ENCODE results near the gene WNT8A.

WNT8A gene

DNA sequence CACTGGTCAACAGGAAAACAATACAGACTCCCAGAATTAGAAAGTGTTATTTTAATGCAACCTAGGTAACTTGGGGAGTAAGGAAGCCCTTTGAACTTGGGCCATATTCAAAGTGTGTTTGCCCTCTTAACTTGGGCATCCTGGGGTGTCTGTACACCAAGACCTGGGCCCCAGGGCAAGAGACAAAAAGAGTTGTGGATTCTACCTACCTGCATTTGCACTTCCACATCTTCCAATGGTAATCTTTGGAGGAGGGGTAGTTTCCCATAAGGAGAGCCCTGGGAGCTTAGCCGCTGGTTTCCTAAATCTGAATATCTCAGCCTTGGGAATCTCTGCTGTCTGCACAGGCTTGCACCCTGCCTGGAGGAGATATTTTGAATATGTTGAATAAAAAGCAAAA, 8.5 kb downstream of the WNT8A start:
- TF ChIP-seq ZNF24 (tag by site-specific recombination; IDR thresholded peaks at IDR 0.05) (no peak), ZNF658 (tag by site-specific recombination; IDR thresholded peaks at IDR 0.05) (no peak), ZNF544 (tag by site-specific recombination; IDR thresholded peaks at IDR 0.05) (no peak), ZNF423 (tag by site-specific recombination; IDR thresholded peaks at IDR 0.05) (no peak), ZIC2 (tag by site-specific recombination; IDR thresholded peaks at IDR 0.05) (no peak), MEIS1 (CRISPR knock-in tag; IDR thresholded peaks at IDR 0.05; ENCODE audit: borderline replicate concordance) (no peak), ZNF19 (tag by site-specific recombination; IDR thresholded peaks at IDR 0.05; ENCODE audit: low read depth) (no peak), ZNF501 (tag by site-specific recombination; IDR thresholded peaks at IDR 0.05) (no peak)
- TF ChIP-seq, protein P1, sequence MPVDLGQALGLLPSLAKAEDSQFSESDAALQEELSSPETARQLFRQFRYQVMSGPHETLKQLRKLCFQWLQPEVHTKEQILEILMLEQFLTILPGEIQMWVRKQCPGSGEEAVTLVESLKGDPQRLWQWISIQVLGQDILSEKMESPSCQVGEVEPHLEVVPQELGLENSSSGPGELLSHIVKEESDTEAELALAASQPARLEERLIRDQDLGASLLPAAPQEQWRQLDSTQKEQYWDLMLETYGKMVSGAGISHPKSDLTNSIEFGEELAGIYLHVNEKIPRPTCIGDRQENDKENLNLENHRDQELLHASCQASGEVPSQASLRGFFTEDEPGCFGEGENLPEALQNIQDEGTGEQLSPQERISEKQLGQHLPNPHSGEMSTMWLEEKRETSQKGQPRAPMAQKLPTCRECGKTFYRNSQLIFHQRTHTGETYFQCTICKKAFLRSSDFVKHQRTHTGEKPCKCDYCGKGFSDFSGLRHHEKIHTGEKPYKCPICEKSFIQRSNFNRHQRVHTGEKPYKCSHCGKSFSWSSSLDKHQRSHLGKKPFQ (tag by site-specific recombination; IDR thresholded peaks at IDR 0.05), result no peak
- TF ChIP-seq, protein P2, sequence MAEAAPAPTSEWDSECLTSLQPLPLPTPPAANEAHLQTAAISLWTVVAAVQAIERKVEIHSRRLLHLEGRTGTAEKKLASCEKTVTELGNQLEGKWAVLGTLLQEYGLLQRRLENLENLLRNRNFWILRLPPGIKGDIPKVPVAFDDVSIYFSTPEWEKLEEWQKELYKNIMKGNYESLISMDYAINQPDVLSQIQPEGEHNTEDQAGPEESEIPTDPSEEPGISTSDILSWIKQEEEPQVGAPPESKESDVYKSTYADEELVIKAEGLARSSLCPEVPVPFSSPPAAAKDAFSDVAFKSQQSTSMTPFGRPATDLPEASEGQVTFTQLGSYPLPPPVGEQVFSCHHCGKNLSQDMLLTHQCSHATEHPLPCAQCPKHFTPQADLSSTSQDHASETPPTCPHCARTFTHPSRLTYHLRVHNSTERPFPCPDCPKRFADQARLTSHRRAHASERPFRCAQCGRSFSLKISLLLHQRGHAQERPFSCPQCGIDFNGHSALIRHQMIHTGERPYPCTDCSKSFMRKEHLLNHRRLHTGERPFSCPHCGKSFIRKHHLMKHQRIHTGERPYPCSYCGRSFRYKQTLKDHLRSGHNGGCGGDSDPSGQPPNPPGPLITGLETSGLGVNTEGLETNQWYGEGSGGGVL (tag by site-specific recombination; IDR thresholded peaks at IDR 0.05), result no peak
- TF ChIP-seq, protein P3, sequence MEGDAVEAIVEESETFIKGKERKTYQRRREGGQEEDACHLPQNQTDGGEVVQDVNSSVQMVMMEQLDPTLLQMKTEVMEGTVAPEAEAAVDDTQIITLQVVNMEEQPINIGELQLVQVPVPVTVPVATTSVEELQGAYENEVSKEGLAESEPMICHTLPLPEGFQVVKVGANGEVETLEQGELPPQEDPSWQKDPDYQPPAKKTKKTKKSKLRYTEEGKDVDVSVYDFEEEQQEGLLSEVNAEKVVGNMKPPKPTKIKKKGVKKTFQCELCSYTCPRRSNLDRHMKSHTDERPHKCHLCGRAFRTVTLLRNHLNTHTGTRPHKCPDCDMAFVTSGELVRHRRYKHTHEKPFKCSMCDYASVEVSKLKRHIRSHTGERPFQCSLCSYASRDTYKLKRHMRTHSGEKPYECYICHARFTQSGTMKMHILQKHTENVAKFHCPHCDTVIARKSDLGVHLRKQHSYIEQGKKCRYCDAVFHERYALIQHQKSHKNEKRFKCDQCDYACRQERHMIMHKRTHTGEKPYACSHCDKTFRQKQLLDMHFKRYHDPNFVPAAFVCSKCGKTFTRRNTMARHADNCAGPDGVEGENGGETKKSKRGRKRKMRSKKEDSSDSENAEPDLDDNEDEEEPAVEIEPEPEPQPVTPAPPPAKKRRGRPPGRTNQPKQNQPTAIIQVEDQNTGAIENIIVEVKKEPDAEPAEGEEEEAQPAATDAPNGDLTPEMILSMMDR (tag by site-specific recombination; IDR thresholded peaks at IDR 0.05), result no peak
- TF ChIP-seq, protein P4, sequence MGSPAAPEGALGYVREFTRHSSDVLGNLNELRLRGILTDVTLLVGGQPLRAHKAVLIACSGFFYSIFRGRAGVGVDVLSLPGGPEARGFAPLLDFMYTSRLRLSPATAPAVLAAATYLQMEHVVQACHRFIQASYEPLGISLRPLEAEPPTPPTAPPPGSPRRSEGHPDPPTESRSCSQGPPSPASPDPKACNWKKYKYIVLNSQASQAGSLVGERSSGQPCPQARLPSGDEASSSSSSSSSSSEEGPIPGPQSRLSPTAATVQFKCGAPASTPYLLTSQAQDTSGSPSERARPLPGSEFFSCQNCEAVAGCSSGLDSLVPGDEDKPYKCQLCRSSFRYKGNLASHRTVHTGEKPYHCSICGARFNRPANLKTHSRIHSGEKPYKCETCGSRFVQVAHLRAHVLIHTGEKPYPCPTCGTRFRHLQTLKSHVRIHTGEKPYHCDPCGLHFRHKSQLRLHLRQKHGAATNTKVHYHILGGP (tag by site-specific recombination; IDR thresholded peaks at IDR 0.05), result no peak
- TF ChIP-seq, protein P5, sequence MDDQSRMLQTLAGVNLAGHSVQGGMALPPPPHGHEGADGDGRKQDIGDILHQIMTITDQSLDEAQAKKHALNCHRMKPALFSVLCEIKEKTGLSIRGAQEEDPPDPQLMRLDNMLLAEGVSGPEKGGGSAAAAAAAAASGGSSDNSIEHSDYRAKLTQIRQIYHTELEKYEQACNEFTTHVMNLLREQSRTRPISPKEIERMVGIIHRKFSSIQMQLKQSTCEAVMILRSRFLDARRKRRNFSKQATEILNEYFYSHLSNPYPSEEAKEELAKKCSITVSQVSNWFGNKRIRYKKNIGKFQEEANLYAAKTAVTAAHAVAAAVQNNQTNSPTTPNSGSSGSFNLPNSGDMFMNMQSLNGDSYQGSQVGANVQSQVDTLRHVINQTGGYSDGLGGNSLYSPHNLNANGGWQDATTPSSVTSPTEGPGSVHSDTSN (CRISPR knock-in tag; IDR thresholded peaks at IDR 0.05), result no peak
- Histone ChIP-seq H3K4me1 (ENCODE audit: control insufficient read depth, insufficient read depth, low read length) (no peaks in the 10 kb centered on the region), H3K4me3 (ENCODE audit: low read depth, low read length) (no peak overlapping the region), H3K27ac (ENCODE audit: extremely low read depth, low read depth, low read length) (no peak overlapping the region), H3K36me3 (ENCODE audit: control insufficient read depth in 2 of 2, insufficient read depth in 1 of 2, low read length in 2 of 2) (no peaks in the 10 kb centered on the region), H3K9me3 (ENCODE audit: control insufficient read depth, insufficient read depth, low read depth, low read length) (no peaks in the 10 kb centered on the region)
- POLR2A ChIA-PET, result no interaction called here
- CTCF ChIA-PET, result interaction anchor here (0.8 to 5.3 kb wide), 3 partner anchors 15 to 463 kb away, joined by 3 to 48 read pairs (median 4); no protein-coding TSS in a partner anchor

DNA sequence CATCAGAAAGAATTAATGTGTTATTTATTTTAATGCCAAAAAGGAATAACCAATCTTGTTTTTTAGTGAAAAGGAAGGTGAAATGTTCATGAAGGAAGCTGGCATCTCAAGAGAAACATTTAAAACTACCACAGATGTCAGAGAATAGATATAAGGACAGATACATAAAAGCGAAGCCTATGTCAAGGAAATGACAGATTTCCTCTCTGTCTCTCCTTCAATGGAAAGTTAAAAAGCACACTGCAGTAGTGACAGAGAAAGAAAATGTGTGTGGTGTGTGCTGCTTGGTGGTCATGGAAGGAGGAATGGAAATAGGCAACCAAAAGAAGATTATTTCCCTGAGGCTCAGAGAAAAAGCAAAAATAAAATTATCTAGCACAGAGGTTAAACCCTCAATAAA, 9.2 kb downstream of the WNT8A start:
- Histone ChIP-seq H3K4me1 (ENCODE audit: control insufficient read depth, insufficient read depth, low read length) (no peaks in the 10 kb centered on the region), H3K27ac (ENCODE audit: extremely low read depth, low read depth, low read length) (no peak overlapping the region), H3K9me3 (ENCODE audit: control insufficient read depth, insufficient read depth, low read depth, low read length) (no peaks in the 10 kb centered on the region), H3K4me3 (ENCODE audit: low read depth, low read length) (no peak overlapping the region), H3K36me3 (ENCODE audit: control insufficient read depth in 2 of 2, insufficient read depth in 1 of 2, low read length in 2 of 2) (no peaks in the 10 kb centered on the region)
- CTCF ChIA-PET, result interaction anchor here (0.9 to 1.5 kb wide), 2 partner anchors 23 to 463 kb away, joined by 4 read pairs; no protein-coding TSS in a partner anchor
- POLR2A ChIA-PET, result no interaction called here
- TF ChIP-seq IKZF3 (tag by site-specific recombination; IDR thresholded peaks at IDR 0.05) (no peak), ZNF549 (tag by site-specific recombination; IDR thresholded peaks at IDR 0.05) (no peak), ZNF121 (tag by site-specific recombination; IDR thresholded peaks at IDR 0.05) (no peak), ZBTB1 (tag by site-specific recombination; IDR thresholded peaks at IDR 0.05) (no peak), ZBTB7A (tag by site-specific recombination; IDR thresholded peaks at IDR 0.05; ENCODE audit: low read depth) (no peak), ZBTB17 (tag by site-specific recombination; IDR thresholded peaks at IDR 0.05) (no peak), ZNF514 (tag by site-specific recombination; IDR thresholded peaks at IDR 0.05) (no peak), ZNF473 (tag by site-specific recombination; IDR thresholded peaks at IDR 0.05) (no peak), FEZF1 (tag by site-specific recombination; IDR thresholded peaks at IDR 0.05) (no peak), ZNF324 (tag by site-specific recombination; IDR thresholded peaks at IDR 0.05) (no peak), ZNF157 (tag by site-specific recombination; IDR thresholded peaks at IDR 0.05) (no peak), ZNF354C (tag by site-specific recombination; IDR thresholded peaks at IDR 0.05; ENCODE audit: borderline replicate concordance, low read depth) (no peak)
- TF ChIP-seq, protein P6, sequence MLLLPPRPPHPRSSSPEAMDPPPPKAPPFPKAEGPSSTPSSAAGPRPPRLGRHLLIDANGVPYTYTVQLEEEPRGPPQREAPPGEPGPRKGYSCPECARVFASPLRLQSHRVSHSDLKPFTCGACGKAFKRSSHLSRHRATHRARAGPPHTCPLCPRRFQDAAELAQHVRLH (tag by site-specific recombination; IDR thresholded peaks at IDR 0.05), result no peak
- TF ChIP-seq, protein P7, sequence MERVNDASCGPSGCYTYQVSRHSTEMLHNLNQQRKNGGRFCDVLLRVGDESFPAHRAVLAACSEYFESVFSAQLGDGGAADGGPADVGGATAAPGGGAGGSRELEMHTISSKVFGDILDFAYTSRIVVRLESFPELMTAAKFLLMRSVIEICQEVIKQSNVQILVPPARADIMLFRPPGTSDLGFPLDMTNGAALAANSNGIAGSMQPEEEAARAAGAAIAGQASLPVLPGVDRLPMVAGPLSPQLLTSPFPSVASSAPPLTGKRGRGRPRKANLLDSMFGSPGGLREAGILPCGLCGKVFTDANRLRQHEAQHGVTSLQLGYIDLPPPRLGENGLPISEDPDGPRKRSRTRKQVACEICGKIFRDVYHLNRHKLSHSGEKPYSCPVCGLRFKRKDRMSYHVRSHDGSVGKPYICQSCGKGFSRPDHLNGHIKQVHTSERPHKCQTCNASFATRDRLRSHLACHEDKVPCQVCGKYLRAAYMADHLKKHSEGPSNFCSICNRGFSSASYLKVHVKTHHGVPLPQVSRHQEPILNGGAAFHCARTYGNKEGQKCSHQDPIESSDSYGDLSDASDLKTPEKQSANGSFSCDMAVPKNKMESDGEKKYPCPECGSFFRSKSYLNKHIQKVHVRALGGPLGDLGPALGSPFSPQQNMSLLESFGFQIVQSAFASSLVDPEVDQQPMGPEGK (tag by site-specific recombination; IDR thresholded peaks at IDR 0.05), result no peak
